ENCODE results near the gene LIN37. TPM values are rescaled to one million over a fixed set of nuclear protein-coding genes. Genes with fewer than 3 reads are reported as not detected.

Gene LIN37
- total and polyA plus RNA-seq, 9 of the 15 experiments (the other 6 are each of a cell fraction or from before 2014, with no cell fraction given), result 1.2 to 12.5 (median 8.6) TPM

DNA sequence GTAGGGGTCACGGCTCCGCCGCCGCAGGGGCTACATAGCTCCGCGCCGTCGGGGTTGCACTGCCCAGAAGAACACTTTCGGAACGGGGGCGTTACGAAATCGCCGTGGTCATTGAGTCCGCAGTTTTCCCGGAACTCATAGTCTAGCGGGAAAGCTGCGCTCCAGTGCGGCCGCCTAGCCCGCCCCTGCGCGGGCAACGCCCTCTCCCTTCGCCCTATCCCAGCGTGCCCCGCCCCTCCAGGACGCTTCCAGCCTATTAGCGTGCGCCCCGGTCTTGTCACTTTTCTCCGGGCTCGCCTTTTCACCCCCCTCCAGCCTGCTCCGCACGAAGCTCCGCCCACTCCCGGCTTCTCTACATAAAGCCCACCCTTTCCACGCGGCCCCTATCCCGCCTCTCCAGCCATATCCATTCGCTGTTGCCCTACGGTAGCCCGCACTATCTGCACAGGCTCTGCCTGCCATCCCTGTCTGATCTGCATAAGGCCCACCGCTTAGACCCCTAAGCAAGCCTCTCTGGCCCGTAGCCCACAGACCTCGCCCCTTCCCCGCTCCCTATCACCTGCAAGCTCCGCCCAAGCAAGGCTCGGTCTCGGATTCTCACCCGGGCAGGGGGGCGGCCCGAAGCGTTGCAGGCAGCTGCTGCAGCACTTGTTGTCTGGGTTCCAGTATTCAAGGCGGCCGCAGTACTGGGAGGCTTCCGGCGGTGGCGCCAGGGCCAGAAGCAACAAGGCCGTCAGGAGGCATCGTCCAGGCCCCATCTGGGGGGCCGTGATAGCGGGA is 7.8 kb upstream of the LIN37 start (continued):
- TF ChIP-seq, protein P1, sequence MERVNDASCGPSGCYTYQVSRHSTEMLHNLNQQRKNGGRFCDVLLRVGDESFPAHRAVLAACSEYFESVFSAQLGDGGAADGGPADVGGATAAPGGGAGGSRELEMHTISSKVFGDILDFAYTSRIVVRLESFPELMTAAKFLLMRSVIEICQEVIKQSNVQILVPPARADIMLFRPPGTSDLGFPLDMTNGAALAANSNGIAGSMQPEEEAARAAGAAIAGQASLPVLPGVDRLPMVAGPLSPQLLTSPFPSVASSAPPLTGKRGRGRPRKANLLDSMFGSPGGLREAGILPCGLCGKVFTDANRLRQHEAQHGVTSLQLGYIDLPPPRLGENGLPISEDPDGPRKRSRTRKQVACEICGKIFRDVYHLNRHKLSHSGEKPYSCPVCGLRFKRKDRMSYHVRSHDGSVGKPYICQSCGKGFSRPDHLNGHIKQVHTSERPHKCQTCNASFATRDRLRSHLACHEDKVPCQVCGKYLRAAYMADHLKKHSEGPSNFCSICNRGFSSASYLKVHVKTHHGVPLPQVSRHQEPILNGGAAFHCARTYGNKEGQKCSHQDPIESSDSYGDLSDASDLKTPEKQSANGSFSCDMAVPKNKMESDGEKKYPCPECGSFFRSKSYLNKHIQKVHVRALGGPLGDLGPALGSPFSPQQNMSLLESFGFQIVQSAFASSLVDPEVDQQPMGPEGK (CRISPR knock-in tag; IDR thresholded peaks at IDR 0.05; ENCODE audit: borderline replicate concordance), result no peak
- TF ChIP-seq TCF7 (IDR thresholded peaks at IDR 0.05; ENCODE audit: borderline replicate concordance), result no peak
- TF ChIP-seq, protein P2, sequence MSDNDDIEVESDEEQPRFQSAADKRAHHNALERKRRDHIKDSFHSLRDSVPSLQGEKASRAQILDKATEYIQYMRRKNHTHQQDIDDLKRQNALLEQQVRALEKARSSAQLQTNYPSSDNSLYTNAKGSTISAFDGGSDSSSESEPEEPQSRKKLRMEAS (CRISPR knock-in tag; IDR thresholded peaks at IDR 0.05), result peak; percentile 81
- TF ChIP-seq, protein P3, sequence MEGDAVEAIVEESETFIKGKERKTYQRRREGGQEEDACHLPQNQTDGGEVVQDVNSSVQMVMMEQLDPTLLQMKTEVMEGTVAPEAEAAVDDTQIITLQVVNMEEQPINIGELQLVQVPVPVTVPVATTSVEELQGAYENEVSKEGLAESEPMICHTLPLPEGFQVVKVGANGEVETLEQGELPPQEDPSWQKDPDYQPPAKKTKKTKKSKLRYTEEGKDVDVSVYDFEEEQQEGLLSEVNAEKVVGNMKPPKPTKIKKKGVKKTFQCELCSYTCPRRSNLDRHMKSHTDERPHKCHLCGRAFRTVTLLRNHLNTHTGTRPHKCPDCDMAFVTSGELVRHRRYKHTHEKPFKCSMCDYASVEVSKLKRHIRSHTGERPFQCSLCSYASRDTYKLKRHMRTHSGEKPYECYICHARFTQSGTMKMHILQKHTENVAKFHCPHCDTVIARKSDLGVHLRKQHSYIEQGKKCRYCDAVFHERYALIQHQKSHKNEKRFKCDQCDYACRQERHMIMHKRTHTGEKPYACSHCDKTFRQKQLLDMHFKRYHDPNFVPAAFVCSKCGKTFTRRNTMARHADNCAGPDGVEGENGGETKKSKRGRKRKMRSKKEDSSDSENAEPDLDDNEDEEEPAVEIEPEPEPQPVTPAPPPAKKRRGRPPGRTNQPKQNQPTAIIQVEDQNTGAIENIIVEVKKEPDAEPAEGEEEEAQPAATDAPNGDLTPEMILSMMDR (IDR thresholded peaks at IDR 0.05 in 2 of 3, conservative IDR thresholded peaks at IDR 0.05 in 1 of 3; ENCODE audit: insufficient read depth in 2 of 3, low read depth in 1 of 3, low read length in 3 of 3), result peak; percentile 46 to 61 (median 53); a peak in 5 of 6 replicates
- TF ChIP-seq, protein P4, sequence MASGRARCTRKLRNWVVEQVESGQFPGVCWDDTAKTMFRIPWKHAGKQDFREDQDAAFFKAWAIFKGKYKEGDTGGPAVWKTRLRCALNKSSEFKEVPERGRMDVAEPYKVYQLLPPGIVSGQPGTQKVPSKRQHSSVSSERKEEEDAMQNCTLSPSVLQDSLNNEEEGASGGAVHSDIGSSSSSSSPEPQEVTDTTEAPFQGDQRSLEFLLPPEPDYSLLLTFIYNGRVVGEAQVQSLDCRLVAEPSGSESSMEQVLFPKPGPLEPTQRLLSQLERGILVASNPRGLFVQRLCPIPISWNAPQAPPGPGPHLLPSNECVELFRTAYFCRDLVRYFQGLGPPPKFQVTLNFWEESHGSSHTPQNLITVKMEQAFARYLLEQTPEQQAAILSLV (tag; IDR thresholded peaks at IDR 0.05), result no peak
- TF ChIP-seq SIX5 (IDR thresholded peaks at IDR 0.05; ENCODE audit: borderline replicate concordance in 1 of 2, insufficient read depth in 1 of 2, low read depth in 1 of 2, low read length in 2 of 2), result no peak
- TF ChIP-seq, protein P5, sequence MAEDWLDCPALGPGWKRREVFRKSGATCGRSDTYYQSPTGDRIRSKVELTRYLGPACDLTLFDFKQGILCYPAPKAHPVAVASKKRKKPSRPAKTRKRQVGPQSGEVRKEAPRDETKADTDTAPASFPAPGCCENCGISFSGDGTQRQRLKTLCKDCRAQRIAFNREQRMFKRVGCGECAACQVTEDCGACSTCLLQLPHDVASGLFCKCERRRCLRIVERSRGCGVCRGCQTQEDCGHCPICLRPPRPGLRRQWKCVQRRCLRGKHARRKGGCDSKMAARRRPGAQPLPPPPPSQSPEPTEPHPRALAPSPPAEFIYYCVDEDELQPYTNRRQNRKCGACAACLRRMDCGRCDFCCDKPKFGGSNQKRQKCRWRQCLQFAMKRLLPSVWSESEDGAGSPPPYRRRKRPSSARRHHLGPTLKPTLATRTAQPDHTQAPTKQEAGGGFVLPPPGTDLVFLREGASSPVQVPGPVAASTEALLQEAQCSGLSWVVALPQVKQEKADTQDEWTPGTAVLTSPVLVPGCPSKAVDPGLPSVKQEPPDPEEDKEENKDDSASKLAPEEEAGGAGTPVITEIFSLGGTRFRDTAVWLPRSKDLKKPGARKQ (CRISPR knock-in tag; IDR thresholded peaks at IDR 0.05), result no peak
- TF ChIP-seq, protein P6, sequence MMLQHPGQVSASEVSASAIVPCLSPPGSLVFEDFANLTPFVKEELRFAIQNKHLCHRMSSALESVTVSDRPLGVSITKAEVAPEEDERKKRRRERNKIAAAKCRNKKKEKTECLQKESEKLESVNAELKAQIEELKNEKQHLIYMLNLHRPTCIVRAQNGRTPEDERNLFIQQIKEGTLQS (IDR thresholded peaks at IDR 0.05), result peak; percentile 43; the same call in 1 of the 2 replicates
- TF ChIP-seq, protein P6 (CRISPR knock-in tag; conservative IDR thresholded peaks at IDR 0.05), result no peak
- TF ChIP-seq, protein P7, sequence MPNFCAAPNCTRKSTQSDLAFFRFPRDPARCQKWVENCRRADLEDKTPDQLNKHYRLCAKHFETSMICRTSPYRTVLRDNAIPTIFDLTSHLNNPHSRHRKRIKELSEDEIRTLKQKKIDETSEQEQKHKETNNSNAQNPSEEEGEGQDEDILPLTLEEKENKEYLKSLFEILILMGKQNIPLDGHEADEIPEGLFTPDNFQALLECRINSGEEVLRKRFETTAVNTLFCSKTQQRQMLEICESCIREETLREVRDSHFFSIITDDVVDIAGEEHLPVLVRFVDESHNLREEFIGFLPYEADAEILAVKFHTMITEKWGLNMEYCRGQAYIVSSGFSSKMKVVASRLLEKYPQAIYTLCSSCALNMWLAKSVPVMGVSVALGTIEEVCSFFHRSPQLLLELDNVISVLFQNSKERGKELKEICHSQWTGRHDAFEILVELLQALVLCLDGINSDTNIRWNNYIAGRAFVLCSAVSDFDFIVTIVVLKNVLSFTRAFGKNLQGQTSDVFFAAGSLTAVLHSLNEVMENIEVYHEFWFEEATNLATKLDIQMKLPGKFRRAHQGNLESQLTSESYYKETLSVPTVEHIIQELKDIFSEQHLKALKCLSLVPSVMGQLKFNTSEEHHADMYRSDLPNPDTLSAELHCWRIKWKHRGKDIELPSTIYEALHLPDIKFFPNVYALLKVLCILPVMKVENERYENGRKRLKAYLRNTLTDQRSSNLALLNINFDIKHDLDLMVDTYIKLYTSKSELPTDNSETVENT (CRISPR knock-in tag; IDR thresholded peaks at IDR 0.05), result no peak
- TF ChIP-seq, protein P8, sequence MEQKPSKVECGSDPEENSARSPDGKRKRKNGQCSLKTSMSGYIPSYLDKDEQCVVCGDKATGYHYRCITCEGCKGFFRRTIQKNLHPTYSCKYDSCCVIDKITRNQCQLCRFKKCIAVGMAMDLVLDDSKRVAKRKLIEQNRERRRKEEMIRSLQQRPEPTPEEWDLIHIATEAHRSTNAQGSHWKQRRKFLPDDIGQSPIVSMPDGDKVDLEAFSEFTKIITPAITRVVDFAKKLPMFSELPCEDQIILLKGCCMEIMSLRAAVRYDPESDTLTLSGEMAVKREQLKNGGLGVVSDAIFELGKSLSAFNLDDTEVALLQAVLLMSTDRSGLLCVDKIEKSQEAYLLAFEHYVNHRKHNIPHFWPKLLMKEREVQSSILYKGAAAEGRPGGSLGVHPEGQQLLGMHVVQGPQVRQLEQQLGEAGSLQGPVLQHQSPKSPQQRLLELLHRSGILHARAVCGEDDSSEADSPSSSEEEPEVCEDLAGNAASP (IDR thresholded peaks at IDR 0.05), result no peak

Data from K562 (cell line).